ENCODE results near the gene BAMBI. TPM values are rescaled to one million over a fixed set of nuclear protein-coding genes. Genes with fewer than 3 reads are reported as not detected.

BAMBI gene
- total RNA-seq (2013) = 0.75 TPM
- polyA plus RNA-seq (1 to 10 TPM in 1 of 3 donors, under 1 TPM in 2; 0.08 to 1.3 (median 0.09) TPM), polyA minus RNA-seq (0.40 and 0.42 TPM in 2 replicates), total RNA-seq (2.2 to 6.7 (median 3.4) reads per million in 11 experiments)

- Histone ChIP-seq H3K36me3 (replicated peaks in 1 of 2; ENCODE audit: control insufficient read depth in 1 of 2, insufficient read depth in 2 of 2, low read length in 2 of 2) (no peaks in the 10 kb centered on the region), H3K9me3 (replicated peaks in 1 of 2; ENCODE audit: control insufficient read depth in 1 of 2, insufficient read depth in 1 of 2, low read length in 2 of 2) (peaks cover 0 to 6% of the 10 kb centered on the region in 2 donors), H3K27me3 (ENCODE audit: control insufficient read depth in 2 of 2, insufficient read depth in 2 of 2, low read length in 2 of 2) (peaks cover 74 to 80% of the 10 kb centered on the region in 2 donors), H3K4me1 (ENCODE audit: control insufficient read depth in 1 of 2, insufficient read depth in 2 of 2, low read length in 2 of 2) (peaks cover 32 to 36% of the 10 kb centered on the region in 2 donors), H3K27ac (ENCODE audit: low read depth in 1 of 2, low read length in 2 of 2) (no peak within 1 kb of the TSS), H3K79me2 (ENCODE audit: insufficient read depth, low read length) (no peaks in the 10 kb centered on the region), H3K4me3 (replicated peaks in 1 of 3; ENCODE audit: low read depth in 2 of 3, low read length in 3 of 3) (peak within 1 kb of the TSS; percentile 48 to 78 (median 75)), H3K4me2 (replicated peaks; ENCODE audit: extremely low read depth, low read length, poor library complexity, severe bottlenecking) (peak within 1 kb of the TSS; percentile 96), H2AFZ (ENCODE audit: insufficient read depth, low read depth, low read length, poor library complexity, severe bottlenecking) (peak within 1 kb of the TSS; percentile 77), H4K20me1 (ENCODE audit: insufficient read depth, low read length) (no peaks in the 10 kb centered on the region), H3K9ac (ENCODE audit: insufficient read depth, low read length, poor library complexity, severe bottlenecking) (peak within 1 kb of the TSS; percentile 35)
- WGBS (ENCODE audit: insufficient coverage) = under 1% methylated on average over 120 of the region's 120 CpGs
- Mint-ChIP-seq H3K9me3 (peaks cover 0 to 24% (median 5%) of the 10 kb centered on the region in 7 donors), H3K27me3 (ENCODE audit: low read depth in 3 of 3) (peaks cover 70 to 81% (median 73%) of the 10 kb centered on the region in 3 donors), H3K36me3 (peaks cover 4 to 9% of the 10 kb centered on the region in 2 donors), H3K27ac (peak within 1 kb of the TSS in 2 of 7 donors; percentile 31 to 71), H3K4me1 (peaks cover 35% of the 10 kb centered on the region), H3K4me3 (peak within 1 kb of the TSS; percentile 81 to 94)
- intact Hi-C loops (cut with micrococcal nuclease) = no loop called here
- peak; percentile 72 for TF ChIP-seq CTCF (IDR thresholded peaks at IDR 0.05)
- DNase-seq = peak; percentile 70 to 89 (median 86)
Observed at GRCh38 chr10:28676968-28677887, at the start of gene BAMBI. TSS of gene BAMBI (plus strand) at chr10:28677521. CDS start at chr10:28677898, 377 bp downstream.

GRCh38 chr10:28628184-28628893 lies 49.0 kb upstream of the BAMBI start:
- Histone ChIP-seq H3K4me3 (replicated peaks in 1 of 3; ENCODE audit: low read depth in 2 of 3, low read length in 3 of 3) (no peak overlapping the region), H3K9ac (ENCODE audit: insufficient read depth, low read length, poor library complexity, severe bottlenecking) (no peak overlapping the region), H3K4me2 (replicated peaks; ENCODE audit: extremely low read depth, low read length, poor library complexity, severe bottlenecking) (no peak overlapping the region), H3K4me1 (ENCODE audit: control insufficient read depth in 1 of 2, insufficient read depth in 2 of 2, low read length in 2 of 2) (no peaks in the 10 kb centered on the region), H4K20me1 (ENCODE audit: insufficient read depth, low read length) (peaks cover 4% of the 10 kb centered on the region), H3K36me3 (replicated peaks in 1 of 2; ENCODE audit: control insufficient read depth in 1 of 2, insufficient read depth in 2 of 2, low read length in 2 of 2) (no peaks in the 10 kb centered on the region), H3K27me3 (ENCODE audit: control insufficient read depth in 2 of 2, insufficient read depth in 2 of 2, low read length in 2 of 2) (no peaks in the 10 kb centered on the region), H3K9me3 (replicated peaks in 1 of 2; ENCODE audit: control insufficient read depth in 1 of 2, insufficient read depth in 1 of 2, low read length in 2 of 2) (no peaks in the 10 kb centered on the region), H3K27ac (ENCODE audit: low read depth in 1 of 2, low read length in 2 of 2) (no peak overlapping the region), H2AFZ (ENCODE audit: insufficient read depth, low read depth, low read length, poor library complexity, severe bottlenecking) (no peak overlapping the region), H3K79me2 (ENCODE audit: insufficient read depth, low read length) (no peaks in the 10 kb centered on the region)
- peaks cover 7 to 23% (median 16%) of the 10 kb centered on the region in 3 donors for H3K27me3 Mint-ChIP-seq (ENCODE audit: low read depth in 3 of 3)
- H3K4me3 Mint-ChIP-seq = no peak overlapping the region
- intact Hi-C loops (cut with micrococcal nuclease) = no loop called here
- peak; percentile 57 to 74 (median 67) for DNase-seq
- 31% methylated on average over 7 of the region's 15 CpGs for WGBS (ENCODE audit: insufficient coverage)
- H3K9me3 Mint-ChIP-seq = peaks cover 0 to 2% (median 0%) of the 10 kb centered on the region in 7 donors
- peaks cover 8% of the 10 kb centered on the region for H3K4me1 Mint-ChIP-seq
- TF ChIP-seq CTCF (IDR thresholded peaks at IDR 0.05) = peak; percentile 95
- H3K27ac Mint-ChIP-seq = no peak overlapping the region
- H3K36me3 Mint-ChIP-seq = peaks cover 0 to 1% of the 10 kb centered on the region in 2 donors

All from CD14-positive monocyte (primary cell).